NCI-H345 treated with DMSO at 0.1 percent for 48 hours (cell line): ENCODE measurements around the gene TEPSIN.

Experiments
- DNase-seq: peaks from one replicate; lab custom pipeline; 2025; ENCODE audit not compliant: unreplicated experiment; lab: John Stamatoyannopoulos, UW

The TEPSIN gene, protein sequence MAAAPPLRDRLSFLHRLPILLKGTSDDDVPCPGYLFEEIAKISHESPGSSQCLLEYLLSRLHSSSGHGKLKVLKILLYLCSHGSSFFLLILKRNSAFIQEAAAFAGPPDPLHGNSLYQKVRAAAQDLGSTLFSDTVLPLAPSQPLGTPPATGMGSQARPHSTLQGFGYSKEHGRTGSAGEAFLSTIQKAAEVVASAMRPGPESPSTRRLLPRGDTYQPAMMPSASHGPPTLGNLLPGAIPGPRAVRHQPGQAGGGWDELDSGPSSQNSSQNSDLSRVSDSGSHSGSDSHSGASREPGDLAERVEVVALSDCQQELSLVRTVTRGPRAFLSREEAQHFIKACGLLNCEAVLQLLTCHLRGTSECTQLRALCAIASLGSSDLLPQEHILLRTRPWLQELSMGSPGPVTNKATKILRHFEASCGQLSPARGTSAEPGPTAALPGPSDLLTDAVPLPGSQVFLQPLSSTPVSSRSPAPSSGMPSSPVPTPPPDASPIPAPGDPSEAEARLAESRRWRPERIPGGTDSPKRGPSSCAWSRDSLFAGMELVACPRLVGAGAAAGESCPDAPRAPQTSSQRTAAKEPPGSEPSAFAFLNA

GRCh38 chr17:81238815-81239713 lies at the start of gene TEPSIN, which contains the start of gene NDUFAF8:
TSS of gene TEPSIN (minus strand) at chr17:81239055. CDS start at chr17:81239033, 22 bp downstream.
TSS of gene NDUFAF8 (plus strand) at chr17:81239318. CDS start at chr17:81239364, 46 bp downstream.
- DNase-seq: peak; percentile 100

- DNase-seq: no peak
These were observed 49.0 kb upstream of the TEPSIN start for GRCh38 chr17:81287741-81288430.

DNA sequence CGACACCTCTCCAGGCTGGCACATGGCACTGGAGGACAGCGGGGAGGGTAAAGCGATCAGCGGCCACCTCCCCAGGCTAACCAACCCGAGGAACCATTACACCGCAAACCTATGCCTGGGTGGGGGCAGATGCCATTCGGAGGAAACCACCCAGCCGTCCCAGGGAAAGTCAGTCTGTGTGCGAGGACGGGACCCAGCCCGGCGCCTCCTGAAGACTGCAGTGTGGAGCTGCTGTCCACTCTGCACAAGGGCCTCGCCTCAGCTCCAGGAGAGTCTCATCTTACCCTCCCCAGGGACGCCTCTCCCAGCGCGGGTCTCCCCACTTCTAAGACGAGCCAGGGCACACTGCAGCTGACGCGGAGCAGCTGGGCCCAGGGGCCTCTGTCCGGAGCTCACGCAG lies 48.3 kb upstream of the TEPSIN start:
- DNase-seq: no peak

DNA sequence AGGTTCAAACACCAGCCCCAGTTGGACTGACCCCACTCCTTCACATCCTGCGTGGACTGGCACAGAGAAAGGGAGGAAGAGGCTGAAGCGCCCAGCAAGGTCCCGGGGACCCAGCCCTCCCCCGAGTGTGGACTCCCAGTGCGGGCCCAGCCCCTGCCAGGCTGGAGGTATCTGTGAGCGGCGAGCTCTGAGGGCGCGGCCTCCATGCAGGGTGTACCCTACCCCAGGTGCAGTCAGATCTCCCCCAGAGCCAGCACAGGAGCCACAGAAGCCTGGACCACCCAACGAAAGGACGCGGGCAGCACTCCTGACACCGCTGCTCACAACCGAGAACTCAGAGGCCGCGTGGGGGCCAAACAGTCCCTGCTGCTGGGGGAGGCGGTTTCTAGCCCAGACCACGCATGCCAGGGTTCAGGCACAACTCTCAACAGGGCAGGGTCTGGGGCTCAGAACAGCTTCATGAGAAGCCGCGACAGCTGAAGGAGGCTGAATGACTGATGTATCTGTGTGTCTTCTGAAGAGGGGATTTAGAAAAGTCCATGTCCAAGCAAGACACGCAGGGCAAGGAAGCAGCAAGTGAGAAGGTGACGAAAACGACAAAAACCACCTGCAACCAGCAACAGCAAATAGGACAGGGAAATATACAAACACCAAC lies 47.8 kb upstream of the TEPSIN start:
- no peak for DNase-seq

- no peak for DNase-seq
These were observed 47.0 kb upstream of the TEPSIN start for GRCh38 chr17:81285894-81286293.

DNA sequence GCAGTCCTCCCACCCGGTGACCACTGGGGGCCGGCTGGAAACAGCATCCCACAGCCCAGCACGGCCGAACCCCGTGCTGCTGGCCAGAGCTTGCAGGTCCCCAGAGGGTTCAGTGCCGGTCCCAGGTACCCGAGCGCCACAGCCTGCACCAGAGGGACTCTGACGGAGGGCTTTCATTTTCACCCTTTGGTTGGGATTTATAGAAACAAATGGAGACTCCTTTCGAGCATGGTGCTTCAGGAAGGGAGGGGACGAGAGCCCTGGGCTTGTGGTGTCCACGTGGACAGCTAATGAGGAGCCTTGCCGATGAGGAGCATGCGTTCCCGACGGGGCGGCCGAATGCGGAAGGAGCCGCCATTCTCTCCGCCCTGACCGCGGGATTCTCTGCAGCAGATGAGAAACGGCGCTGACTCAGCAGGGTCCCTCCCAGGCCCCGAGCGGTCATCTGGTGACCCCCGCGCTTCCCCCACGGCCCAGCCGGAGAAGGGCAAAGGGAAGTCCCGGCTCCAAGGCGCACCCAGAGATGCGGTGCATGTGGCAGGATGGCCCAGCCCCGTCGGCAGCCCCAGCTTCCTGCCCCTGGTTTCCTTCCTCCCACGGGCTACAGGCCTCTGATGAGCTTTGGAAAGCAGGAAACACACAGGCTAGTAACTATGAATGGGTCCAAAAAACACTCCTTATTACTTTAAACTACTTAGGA lies 46.5 kb upstream of the TEPSIN start:
- DNase-seq: no peak

DNA sequence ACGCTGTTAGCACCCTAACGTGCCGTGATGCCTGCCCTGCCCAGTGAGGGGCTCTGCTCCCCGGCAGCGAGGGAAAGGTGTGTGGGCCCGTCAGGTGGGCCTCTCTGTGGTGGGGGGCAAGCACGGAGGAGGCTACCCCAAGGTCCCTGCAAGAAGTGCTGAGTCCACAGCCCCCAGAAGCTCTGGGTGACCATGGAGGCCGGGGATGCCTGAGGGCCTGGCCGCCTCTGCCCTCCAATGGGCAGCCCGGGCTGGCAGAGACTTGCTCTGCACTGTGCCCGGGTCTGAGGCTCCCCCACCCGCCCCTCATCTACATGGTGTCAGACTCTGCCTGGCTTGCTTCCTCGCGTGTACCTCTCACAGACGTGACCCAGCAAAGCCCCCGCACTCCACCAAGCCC lies 44.0 kb upstream of the TEPSIN start:
- DNase-seq: no peak

- no peak for DNase-seq
These were observed 43.3 kb upstream of the TEPSIN start for GRCh38 chr17:81282141-81282540.

GRCh38 chr17:81280571-81280970 lies 41.7 kb upstream of the TEPSIN start:
- no peak for DNase-seq

GRCh38 chr17:81279278-81280275 lies 40.7 kb upstream of the TEPSIN start:
- DNase-seq: no peak

- no peak for DNase-seq
These were observed 40.0 kb upstream of the TEPSIN start for GRCh38 chr17:81278831-81279230.

DNA sequence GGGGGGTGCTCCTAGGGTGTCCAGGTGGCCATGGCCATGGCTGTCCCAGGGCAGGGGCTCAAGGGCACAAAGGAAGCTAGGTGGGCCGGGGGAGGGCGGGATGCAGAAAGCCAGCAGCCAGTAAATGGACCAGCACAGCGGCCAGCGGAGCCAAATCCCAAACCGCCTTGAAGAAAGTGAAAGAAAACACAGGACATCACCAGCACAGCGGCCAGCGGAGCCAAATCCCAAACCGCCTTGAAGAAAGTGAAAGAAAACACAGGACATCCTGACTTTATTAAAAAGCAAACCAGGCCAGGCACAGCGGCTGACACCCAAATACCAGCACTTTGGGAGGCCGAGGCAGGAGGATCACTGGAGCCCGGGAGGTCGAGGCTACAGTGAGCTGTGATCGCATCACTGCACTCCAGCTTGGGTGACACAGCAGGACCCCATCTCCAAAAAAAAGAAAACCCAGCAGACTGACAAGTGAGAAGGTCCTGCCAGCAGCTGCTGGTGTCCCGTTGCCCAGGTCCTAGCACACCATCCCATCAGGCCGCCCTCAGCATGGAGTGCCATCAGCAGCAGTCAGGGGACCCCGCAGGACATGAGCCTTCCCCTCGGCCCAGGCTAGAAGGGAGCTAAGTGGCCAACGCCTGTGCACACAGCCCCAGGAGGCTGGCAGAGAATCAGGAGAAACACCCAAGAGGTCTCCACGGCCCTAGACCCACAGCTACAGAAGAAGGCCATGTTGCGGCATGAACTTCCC lies 39.3 kb upstream of the TEPSIN start:
- DNase-seq: no peak

DNA sequence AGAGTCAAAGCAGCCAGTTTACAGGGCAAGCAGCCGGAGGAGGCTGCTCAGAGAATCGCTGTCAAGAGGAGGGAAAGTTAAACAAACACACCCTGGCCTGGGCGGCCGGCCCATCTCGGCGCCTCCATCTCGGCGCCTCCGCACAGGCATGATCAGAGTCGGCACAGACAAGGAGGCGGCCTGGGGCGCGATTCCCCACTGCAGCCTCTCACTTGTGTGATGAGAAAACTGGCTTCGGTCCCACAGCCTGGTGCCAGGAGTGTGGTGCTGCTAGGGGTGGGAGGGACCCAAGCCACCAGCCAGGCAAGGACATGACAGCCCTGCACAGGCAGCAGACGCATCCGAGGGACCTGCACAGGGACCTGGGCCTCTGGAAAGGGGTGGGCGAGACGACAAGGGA lies 38.6 kb upstream of the TEPSIN start:
- no peak for DNase-seq

GRCh38 chr17:81276781-81277180 lies 37.9 kb upstream of the TEPSIN start:
- no peak for DNase-seq

GRCh38 chr17:81274471-81274855 lies 35.6 kb upstream of the TEPSIN start:
- DNase-seq: no peak

- no peak for DNase-seq
These were observed 35.0 kb upstream of the TEPSIN start for GRCh38 chr17:81273698-81274470.

DNA sequence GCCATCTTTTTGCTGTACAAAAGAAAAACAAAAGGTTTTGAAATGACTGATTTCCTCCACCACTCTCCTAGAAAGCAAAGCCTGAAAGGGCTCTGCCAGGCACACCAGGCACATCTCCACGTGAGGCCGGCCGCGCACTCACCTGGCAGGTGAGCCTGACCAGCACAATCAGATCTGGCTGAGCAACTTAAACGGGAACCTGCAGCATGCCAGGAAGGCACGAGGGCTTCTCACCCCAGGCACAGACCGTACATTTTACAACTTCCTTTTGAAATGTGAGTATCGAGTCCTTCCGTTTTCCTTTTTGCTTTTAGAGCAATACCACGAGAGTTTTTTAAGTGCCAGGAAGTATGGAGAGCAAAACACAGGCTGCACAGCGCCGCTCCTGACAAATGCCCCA lies 33.8 kb upstream of the TEPSIN start:
- no peak for DNase-seq
